K562 (cell line): ENCODE measurements around the gene LRRC9. TPM values are rescaled to one million over a fixed set of nuclear protein-coding genes. Genes with fewer than 3 reads are reported as not detected.
"Not testable (repeated sequence)": the region's sequence is repeated elsewhere in the genome, so short reads cannot be mapped to it uniquely, and the experiment has no call there.

Experiments
- ATAC-seq: fragments of 200-7000 bp; cut with Tn5 transposase; 3 replicates; pipeline ENCODE4 v1.9.1; 2020; ENCODE audit warnings: moderate library complexity
- BruUV-seq: library from RNA; stranded (reverse); fragments of 400-500 nt; replicated peaks from 2 replicates; lab custom pipeline; 2021; lab: Mats Ljungman, UMichigan
- CTCF ChIA-PET: fragments of 300-600 bp; formaldehyde crosslinking; extraction: SDS; loops from one replicate; lab custom pipeline; 2021; ENCODE audit warnings: low intra/inter-chr PET ratio; lab: Yijun Ruan, JAX
- POLR2A ChIA-PET: fragments of 300-600, 350-650 bp; sonication (Branson Sonifier 250); formaldehyde crosslinking; extraction: SDS; loops from one replicate; lab custom pipeline; 2021; ENCODE audit warnings: antibody characterized with exemption, inconsistent platforms; lab: Yijun Ruan, JAX
- DNase-seq, 4 experiments: peaks; one replicate each; pipeline versions ENCODE4 v3.0.0 to v3.0.0-alpha.2; 2011 to 2018; ENCODE audit warnings: low spot score in 3 of 4, mixed read lengths in 3 of 4; ENCODE audit errors: extremely low read depth in 1 of 4
- FAIRE-seq: peaks from 2 replicates; lab custom pipeline; 2011; peaks lifted over from hg19 to GRCh38; lab: Jason Lieb, UNC
- H2AFZ ChIP-seq: 2 replicates; pipeline ENCODE4 v1.6.0; 2011; ENCODE audit warnings: low read depth, low read length, control low read depth, inconsistent platforms
- H3K27ac ChIP-seq: fragments of 200-600 bp; 3 replicates; pipeline ENCODE4 v1.8.0; 2011; ENCODE audit warnings: low read depth, mild to moderate bottlenecking, control low read depth, inconsistent platforms, low read length, moderate library complexity, mixed read lengths; ENCODE audit errors: extremely low read depth
- H3K27me3 ChIP-seq, 2 experiments: fragments of 300-600 bp in 1 of 2; 2 replicates in 1 of 2; 3 replicates in 1 of 2; pipeline versions ENCODE4 v1.6.0 to v1.8.0; 2011; ENCODE audit warnings: inconsistent platforms in 2 of 2, low read length in 2 of 2, mild to moderate bottlenecking in 1 of 2, mixed read lengths in 1 of 2, moderate library complexity in 1 of 2; ENCODE audit not compliant: control insufficient read depth in 2 of 2, insufficient read depth in 2 of 2
- H3K36me3 ChIP-seq: fragments of 300-600 bp; 3 replicates; pipeline ENCODE4 v1.8.0; 2011; ENCODE audit warnings: mild to moderate bottlenecking, low read length, inconsistent platforms; ENCODE audit not compliant: control insufficient read depth, insufficient read depth
- H3K4me1 ChIP-seq, 2 experiments: fragments of 200-600 bp in 1 of 2; replicated peaks in 1 of 2; 2 replicates in 1 of 2; 3 replicates in 1 of 2; pipeline versions ENCODE4 v1.5.1 to v1.8.0; 2011; ENCODE audit warnings: inconsistent platforms in 2 of 2, low read length in 2 of 2, mild to moderate bottlenecking in 1 of 2, mixed read lengths in 1 of 2, moderate library complexity in 1 of 2; ENCODE audit not compliant: control insufficient read depth in 2 of 2, insufficient read depth in 2 of 2
- H3K4me2 ChIP-seq: 2 replicates; pipeline ENCODE4 v1.6.1; 2011; ENCODE audit warnings: low read length, control low read depth, inconsistent platforms, mixed read lengths; ENCODE audit not compliant: insufficient read depth
- H3K4me3 ChIP-seq: fragments of 200-600 bp; sonication (generic), shearing (Covaris generic); 2 replicates; pipeline ENCODE4 v1.5.1; 2016; ENCODE audit warnings: control low read depth, inconsistent platforms
- H3K79me2 ChIP-seq: fragments of 200-600 bp; 3 replicates; pipeline ENCODE4 v1.8.0; 2011; ENCODE audit warnings: low read length, inconsistent platforms; ENCODE audit not compliant: control insufficient read depth, insufficient read depth
- H3K9ac ChIP-seq, 2 experiments: 2 replicates each; pipeline versions ENCODE4 v1.6.0 to v1.6.1; 2011; ENCODE audit warnings: low read depth in 2 of 2, low read length in 2 of 2, control low read depth in 1 of 2, inconsistent platforms in 1 of 2, mild to moderate bottlenecking in 1 of 2, mixed read lengths in 1 of 2; ENCODE audit not compliant: insufficient read depth in 1 of 2
- H3K9me1 ChIP-seq: one replicate; pipeline ENCODE4 v1.6.0; 2011; ENCODE audit warnings: inconsistent platforms, mild to moderate bottlenecking, low read length, moderate library complexity; ENCODE audit not compliant: control insufficient read depth, insufficient read depth
- H3K9me3 ChIP-seq: replicated peaks from 2 replicates; pipeline ENCODE4 v1.5.1; 2011; ENCODE audit warnings: low read depth, low read length, inconsistent platforms; ENCODE audit not compliant: control insufficient read depth, insufficient read depth
- H4K20me1 ChIP-seq: replicated peaks from 2 replicates; pipeline ENCODE4 v1.6.1; 2011; ENCODE audit warnings: low read length, inconsistent platforms, mixed read lengths; ENCODE audit not compliant: control insufficient read depth, insufficient read depth
- CTBP1 ChIP-seq: fragments of 450-650 bp; IDR thresholded peaks from 2 replicates; pipeline ENCODE4 v1.6.1; 2016; ENCODE audit warnings: borderline replicate concordance
- FIP1L1 ChIP-seq: fragments of 200-400 bp; formaldehyde crosslinking; IDR thresholded peaks from 2 replicates; pipeline ENCODE4 v1.6.1; 2018; ENCODE audit warnings: mild to moderate bottlenecking, low read depth, low read length; ENCODE audit not compliant: poor library complexity, severe bottlenecking
- NCOA1 ChIP-seq: fragments of 450-650 bp; IDR thresholded peaks from 2 replicates; pipeline ENCODE4 v1.6.1; 2016; ENCODE audit warnings: low read depth
- SETDB1 ChIP-seq: IDR thresholded peaks from one replicate; pipeline ENCODE4 v1.6.1; 2012; ENCODE audit warnings: low read length, control low read depth, inconsistent platforms
- SMARCE1 ChIP-seq: fragments of 450-650 bp; IDR thresholded peaks from 2 replicates; pipeline ENCODE4 v1.7.1; 2016; ENCODE audit warnings: mild to moderate bottlenecking
- SRF ChIP-seq, 2 experiments: fragments of 250-450, 450-650 bp in 1 of 2; sonication (Bioruptor Pico) in 1 of 2; sonication (generic) in 1 of 2; formaldehyde crosslinking; IDR thresholded peaks; 2 replicates each; pipeline versions ENCODE4 v1.5.0 to v1.5.1; 2020 to 2022; ENCODE audit warnings: mild to moderate bottlenecking in 1 of 2, missing genetic modification reagents in 1 of 2
- WGBS: fragments of 100-300 bp; shearing (Covaris generic); methylation state at CpG from one replicate; pipeline ENCODE4 v1.1.6; 2016; ENCODE audit warnings: low coverage, mixed read lengths; ENCODE audit not compliant: insufficient coverage; ENCODE audit errors: missing lambda C conversion rate; 5-methylcytosine and 5-hydroxymethylcytosine counted together
- in situ Hi-C: fragments of 300-500 bp; cut with MboI; formaldehyde crosslinking; loops from 4 replicates; pipeline ENCODE4 v1.15.0; 2018; ENCODE audit warnings: inconsistent platforms, mixed read lengths
- intact Hi-C: fragments of 100-400 bp; cut with micrococcal nuclease; formaldehyde crosslinking; loops from 2 replicates; pipeline ENCODE4 v1.14.2; 2022
- polyA plus RNA-seq, 8 experiments: library from polyadenylated mRNA; depleted of rRNA in 4 of 8; stranded (reverse) in 5 of 8; unstranded in 3 of 8; fragments of >200 nt; fragmentation: Nextera tagmentation in 2 of 8; fragmentation: Illumina TruSeq in 1 of 8; extraction: Ambion mirVana in 2 of 8; extraction: Trizol in 1 of 8; gene quantifications; 2 replicates each; pipeline versions ENCODE4 v1.2.1 to v1.2.3, GENCODE V29; 2011 to 2014; ENCODE audit warnings: inconsistent platforms in 1 of 8, missing spikeins in 1 of 8
- total RNA-seq, 7 experiments: library from RNA; depleted of rRNA in 6 of 7; stranded (reverse); fragments of >200 nt in 6 of 7; fragmentation: Illumina TruSeq in 2 of 7; extraction: Trizol in 2 of 7; gene quantifications; 2 replicates each; pipeline versions ENCODE4 v1.2.1 to v1.2.3, GENCODE V29; 2011 to 2021; ENCODE audit warnings: low replicate concordance in 1 of 7

Gene LRRC9
- total and polyA plus RNA-seq, 9 of the 15 experiments (the other 6 are each of a cell fraction or from before 2014, with no cell fraction given): not detected

DNA sequence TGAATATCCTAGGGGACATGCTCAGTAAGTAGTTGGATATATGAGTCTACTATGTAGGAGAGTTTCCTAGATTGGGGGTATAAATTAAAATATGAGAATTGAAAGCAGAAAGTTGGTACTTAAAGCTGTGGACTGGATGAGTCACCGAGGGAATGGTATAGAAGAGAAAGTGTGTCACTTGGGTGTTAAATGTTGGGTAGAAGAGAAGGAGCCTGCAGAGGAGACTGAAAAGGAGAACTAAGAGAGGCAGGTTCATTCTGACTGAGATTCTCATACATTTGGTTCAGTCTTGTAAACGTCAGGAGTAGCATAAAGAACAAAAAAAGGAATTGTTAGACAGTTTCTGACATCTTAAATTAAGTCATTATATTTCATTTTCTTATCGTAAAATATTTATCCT is 19.9 kb downstream of the LRRC9 start:
- no peaks in the 10 kb centered on the region for H3K36me3 ChIP-seq
- BruUV-seq: no TSS peak
- no peaks in the 10 kb centered on the region for H3K27me3 ChIP-seq
- no peaks in the 10 kb centered on the region for H3K9me1 ChIP-seq
- no peaks in the 10 kb centered on the region for H3K4me1 ChIP-seq
- H2AFZ ChIP-seq: no peak overlapping the region
- no peaks in the 10 kb centered on the region for H3K9me3 ChIP-seq
- 0% methylated on average over 3 of the region's 3 CpGs for WGBS
- H3K4me3 ChIP-seq: no peak overlapping the region
- FAIRE-seq (no peak), ATAC-seq (no peak), DNase-seq (no peak)
- H3K27ac ChIP-seq: no peak overlapping the region
- no peaks in the 10 kb centered on the region for H3K79me2 ChIP-seq
- intact Hi-C loops: no loop called here
- no peak overlapping the region for H3K9ac ChIP-seq
- no peak for TF ChIP-seq SMARCE1
- no peak for TF ChIP-seq NCOA1
- no peak for TF ChIP-seq CTBP1
- no peak for TF ChIP-seq FIP1L1
- TF ChIP-seq SRF (CRISPR knock-in tag; IDR thresholded peaks at IDR 0.05): no peak
- TF ChIP-seq SETDB1: no peak
- H3K4me2 ChIP-seq: no peak overlapping the region
- ChIA-PET CTCF (no interaction called here), POLR2A (no interaction called here)
- H4K20me1 ChIP-seq: no peaks in the 10 kb centered on the region
- in situ Hi-C loops: no loop called here

GRCh38 chr14:59942296-59942862 is 22.4 kb downstream of the LRRC9 start:
- DNase-seq, POLR2A ChIA-PET, H3K27me3 ChIP-seq, intact Hi-C loops, H3K36me3 ChIP-seq, H3K4me1 ChIP-seq, H3K27ac ChIP-seq, H3K4me2 ChIP-seq, BruUV-seq, H3K79me2 ChIP-seq, in situ Hi-C loops, H2AFZ ChIP-seq, H3K9ac ChIP-seq, H3K4me3 ChIP-seq, H4K20me1 ChIP-seq, FAIRE-seq, H3K9me1 ChIP-seq, ATAC-seq, H3K9me3 ChIP-seq: not testable (repeated sequence)
- WGBS: 2% methylated on average over 9 of the region's 10 CpGs
- CTCF ChIA-PET: interaction anchor here (0.6 kb wide), 1 partner anchor 31 kb away, joined by 3 read pairs; no protein-coding TSS in a partner anchor
